Measurements from ENCODE around the gene ZNF783.

DNA sequence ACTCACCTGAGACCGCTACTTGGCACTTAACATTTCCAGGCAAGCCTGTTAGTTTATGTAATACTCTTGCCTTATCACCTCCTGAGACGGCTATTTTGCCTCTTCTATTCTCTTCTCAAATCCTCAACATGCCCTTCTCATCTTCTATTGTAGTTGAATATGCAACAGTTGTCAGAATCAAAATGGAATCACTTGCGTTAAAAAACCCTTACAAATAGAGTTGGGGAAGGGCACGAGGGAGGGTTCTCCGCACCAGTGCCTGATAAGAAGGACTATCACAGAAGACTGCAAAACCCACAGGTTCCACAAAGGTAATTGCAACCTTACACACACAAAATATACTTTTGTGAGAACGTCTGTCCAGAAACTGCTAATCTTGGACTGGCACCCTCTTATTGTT, 57.4 kb downstream of the ZNF783 start:
- TF ChIP-seq CTCF (IDR thresholded peaks at IDR 0.05; ENCODE audit: low read depth, low read length) (no peak), EZH2phosphoT487 (IDR thresholded peaks at IDR 0.05; ENCODE audit: low read depth) (no peak)

All from OCI-LY3 (cell line).